ENCODE results near the gene GABRR1.

The GABRR1 gene

DNA sequence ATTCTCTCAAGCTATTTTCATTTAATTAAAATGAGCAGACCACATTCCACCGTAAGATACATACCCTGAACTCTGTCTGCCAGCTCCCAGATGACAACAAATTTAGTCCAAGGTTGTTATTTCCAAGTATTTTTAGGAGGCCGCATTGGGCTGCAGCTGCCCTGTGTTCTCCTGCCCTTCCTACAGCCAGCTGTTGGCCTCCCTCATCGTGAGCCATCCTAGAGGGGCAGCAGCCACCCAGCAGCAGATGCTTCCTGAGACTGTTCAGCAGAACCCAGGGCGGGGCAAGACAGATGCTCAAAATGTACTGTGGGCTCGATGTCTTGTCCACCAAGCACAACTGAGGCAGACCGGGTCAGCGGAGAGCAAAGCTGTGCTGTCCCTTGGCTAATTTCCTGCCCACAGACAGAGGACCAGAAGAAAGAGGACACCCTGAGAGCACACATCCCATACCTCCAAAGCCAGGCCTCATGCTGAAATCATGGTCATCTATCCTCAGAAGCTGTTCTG lies 16.4 kb downstream of the GABRR1 start:
- no peaks in the 10 kb centered on the region for H3K4me1 Mint-ChIP-seq (ENCODE audit: low read depth)
- H3K9me3 Mint-ChIP-seq (ENCODE audit: low read depth), result no peaks in the 10 kb centered on the region
- H3K4me3 Mint-ChIP-seq, result no peak overlapping the region
- H3K27ac Mint-ChIP-seq, result no peak overlapping the region
- no peaks in the 10 kb centered on the region for H3K27me3 Mint-ChIP-seq
- H3K36me3 Mint-ChIP-seq, result peaks cover 2% of the 10 kb centered on the region

DNA sequence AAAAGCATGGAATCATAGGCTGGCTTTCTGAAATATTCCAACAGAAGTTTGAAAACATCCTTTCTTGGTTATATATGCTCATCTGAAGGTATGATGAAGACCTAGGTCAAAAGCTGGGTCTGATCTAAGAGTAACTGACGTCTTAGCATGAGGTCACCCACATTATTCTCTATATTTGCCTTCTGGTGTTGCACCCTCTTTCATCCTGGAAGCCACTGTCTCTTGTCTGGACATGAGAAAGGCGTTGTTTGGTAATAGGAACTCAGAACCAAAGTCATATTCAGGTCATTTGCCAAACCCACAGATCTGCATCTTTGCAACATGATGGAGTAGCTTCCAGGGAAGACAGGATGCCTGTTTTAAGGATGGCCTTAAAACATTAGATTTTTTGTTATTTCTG lies 17.6 kb downstream of the GABRR1 start:
- H3K4me3 Mint-ChIP-seq, result no peak overlapping the region
- peaks cover 3% of the 10 kb centered on the region for H3K9me3 Mint-ChIP-seq (ENCODE audit: low read depth)
- peaks cover 4% of the 10 kb centered on the region for H3K36me3 Mint-ChIP-seq
- H3K27ac Mint-ChIP-seq, result no peak overlapping the region
- H3K27me3 Mint-ChIP-seq, result no peaks in the 10 kb centered on the region
- no peaks in the 10 kb centered on the region for H3K4me1 Mint-ChIP-seq (ENCODE audit: low read depth)

DNA sequence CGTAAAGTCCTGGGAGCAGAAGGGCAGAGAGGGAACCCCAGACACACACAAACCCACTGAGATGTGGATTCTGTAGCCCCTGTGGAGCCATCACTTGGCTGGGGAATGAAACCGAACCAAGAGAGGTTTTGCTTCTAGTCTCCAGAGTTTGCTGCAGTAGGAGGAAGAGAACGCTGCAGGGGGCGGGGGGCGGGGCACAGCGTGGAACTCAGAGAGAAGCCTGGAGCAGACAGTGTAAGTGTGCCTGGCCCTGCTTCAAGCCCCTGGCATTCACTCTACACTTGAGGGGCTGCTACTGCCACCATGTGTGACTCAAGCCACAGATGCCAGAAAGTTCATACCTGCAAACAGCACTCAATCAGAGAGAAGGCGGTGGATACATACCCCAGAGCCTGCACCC lies 18.9 kb downstream of the GABRR1 start:
- Mint-ChIP-seq H3K9me3 (ENCODE audit: low read depth) (peaks cover 6% of the 10 kb centered on the region), H3K4me3 (no peak overlapping the region), H3K27ac (no peak overlapping the region), H3K4me1 (ENCODE audit: low read depth) (no peaks in the 10 kb centered on the region), H3K36me3 (peaks cover 4% of the 10 kb centered on the region), H3K27me3 (no peaks in the 10 kb centered on the region)

DNA sequence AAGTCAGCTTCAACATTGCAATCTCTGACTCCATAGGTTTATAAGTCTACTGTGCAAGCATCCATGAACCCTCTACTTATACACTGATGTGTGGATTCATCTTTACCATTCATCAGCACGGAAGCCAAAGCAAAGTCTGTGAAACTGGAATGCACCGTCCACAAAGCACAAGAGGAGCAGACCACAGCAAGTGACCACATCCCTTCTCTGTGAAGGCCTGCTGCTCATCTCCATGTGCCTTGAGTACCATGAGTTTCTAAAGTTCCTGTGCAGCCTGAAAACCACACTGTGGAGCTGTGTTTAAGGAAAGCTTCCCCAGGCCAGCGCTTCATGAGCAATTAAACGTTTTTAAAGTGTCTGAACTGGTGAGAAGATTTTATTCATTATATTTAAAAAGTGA lies 20.0 kb downstream of the GABRR1 start:
- Mint-ChIP-seq H3K4me3 (no peak overlapping the region), H3K36me3 (peaks cover 4% of the 10 kb centered on the region), H3K9me3 (ENCODE audit: low read depth) (peaks cover 6% of the 10 kb centered on the region), H3K4me1 (ENCODE audit: low read depth) (no peaks in the 10 kb centered on the region), H3K27ac (no peak overlapping the region), H3K27me3 (no peaks in the 10 kb centered on the region)

DNA sequence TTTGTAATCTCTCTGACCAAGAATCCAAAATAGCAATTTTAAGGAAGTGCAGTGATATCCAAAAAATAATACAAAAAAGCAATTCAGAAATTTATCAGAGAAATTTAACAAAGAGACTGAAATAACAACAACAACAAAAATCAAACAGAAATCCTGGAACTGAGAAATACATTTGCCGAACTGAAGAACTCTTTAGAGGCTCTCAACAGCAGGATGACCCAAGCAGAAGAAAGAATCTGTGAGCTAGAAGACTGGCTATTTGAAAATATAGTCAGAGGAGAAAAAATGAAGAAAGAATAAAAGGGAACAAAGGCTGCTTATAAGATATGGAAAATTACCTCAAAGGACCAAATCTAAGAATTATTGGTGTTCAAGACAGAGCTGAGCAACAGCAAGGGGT lies 22.6 kb downstream of the GABRR1 start:
- no peaks in the 10 kb centered on the region for H3K4me1 Mint-ChIP-seq (ENCODE audit: low read depth)
- H3K27ac Mint-ChIP-seq, result no peak overlapping the region
- H3K9me3 Mint-ChIP-seq (ENCODE audit: low read depth), result peaks cover 6% of the 10 kb centered on the region
- H3K36me3 Mint-ChIP-seq, result peaks cover 4% of the 10 kb centered on the region
- no peaks in the 10 kb centered on the region for H3K27me3 Mint-ChIP-seq
- H3K4me3 Mint-ChIP-seq, result no peak overlapping the region

DNA sequence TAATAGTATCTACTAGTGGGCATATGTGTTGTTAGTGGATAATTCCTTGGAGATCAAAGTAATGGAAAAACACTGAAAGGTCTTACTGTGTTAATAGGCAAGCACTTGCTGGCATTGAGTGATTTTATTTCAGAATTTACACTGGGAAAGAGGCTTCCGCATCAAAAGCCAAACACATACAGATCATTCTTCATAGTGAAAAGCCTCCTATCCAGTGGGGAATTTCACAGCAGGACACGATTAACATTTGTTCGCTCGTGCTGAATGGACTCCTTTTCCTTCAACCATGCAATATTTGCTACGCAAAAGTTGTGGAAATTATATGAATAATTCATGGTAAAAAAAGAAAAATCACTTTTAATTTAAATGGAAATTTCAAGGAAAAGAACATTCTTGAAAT lies 26.4 kb downstream of the GABRR1 start:
- H3K4me1 Mint-ChIP-seq (ENCODE audit: low read depth), result no peaks in the 10 kb centered on the region
- H3K36me3 Mint-ChIP-seq, result peaks cover 2% of the 10 kb centered on the region
- peaks cover 6% of the 10 kb centered on the region for H3K9me3 Mint-ChIP-seq (ENCODE audit: low read depth)
- H3K27ac Mint-ChIP-seq, result no peak overlapping the region
- H3K27me3 Mint-ChIP-seq, result no peaks in the 10 kb centered on the region
- no peak overlapping the region for H3K4me3 Mint-ChIP-seq

DNA sequence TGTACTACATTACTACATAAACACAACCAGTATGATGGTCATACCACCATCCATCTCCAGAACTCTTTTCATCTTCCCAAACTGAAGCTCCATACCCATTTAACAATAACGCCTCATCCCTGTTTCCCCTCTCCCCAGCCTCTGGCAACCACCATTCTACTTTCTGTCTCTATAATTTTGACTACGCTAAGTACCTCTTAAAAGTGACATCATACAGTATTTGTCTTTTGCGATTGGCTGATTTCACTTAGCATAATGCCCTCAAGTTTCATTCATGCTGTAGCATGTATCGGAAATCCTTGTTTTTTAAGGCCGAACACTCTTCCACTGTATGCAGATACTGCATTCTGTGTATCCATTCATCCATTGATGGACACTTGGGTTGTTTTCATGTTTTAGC lies 29.7 kb downstream of the GABRR1 start:
- no peaks in the 10 kb centered on the region for H3K36me3 Mint-ChIP-seq
- H3K27ac Mint-ChIP-seq, result no peak overlapping the region
- no peak overlapping the region for H3K4me3 Mint-ChIP-seq
- H3K9me3 Mint-ChIP-seq (ENCODE audit: low read depth), result no peaks in the 10 kb centered on the region
- H3K27me3 Mint-ChIP-seq, result peaks cover 8% of the 10 kb centered on the region
- H3K4me1 Mint-ChIP-seq (ENCODE audit: low read depth), result no peaks in the 10 kb centered on the region

DNA sequence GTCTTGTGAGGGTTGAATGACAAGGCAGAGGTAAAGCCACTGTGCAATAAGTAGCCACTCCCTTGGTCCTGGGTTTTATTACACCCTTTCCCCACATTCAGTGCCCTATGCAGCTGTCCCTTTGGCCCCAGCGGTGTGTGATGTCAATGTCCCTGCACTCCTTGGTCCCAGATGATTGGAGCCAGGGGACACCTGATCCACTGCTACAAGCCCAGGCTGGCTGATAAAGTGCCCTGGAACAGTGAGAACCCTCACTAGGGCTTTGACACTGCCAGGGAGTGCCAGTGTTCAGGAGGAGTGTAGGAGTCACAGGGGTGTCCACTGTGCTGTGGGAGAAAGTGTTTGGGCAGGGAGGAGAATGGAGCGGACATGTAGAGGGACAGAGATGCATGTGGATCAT lies 30.4 kb downstream of the GABRR1 start:
- H3K9me3 Mint-ChIP-seq (ENCODE audit: low read depth), result no peaks in the 10 kb centered on the region
- H3K36me3 Mint-ChIP-seq, result no peaks in the 10 kb centered on the region
- peaks cover 9% of the 10 kb centered on the region for H3K27me3 Mint-ChIP-seq
- no peaks in the 10 kb centered on the region for H3K4me1 Mint-ChIP-seq (ENCODE audit: low read depth)
- H3K4me3 Mint-ChIP-seq, result no peak overlapping the region
- H3K27ac Mint-ChIP-seq, result no peak overlapping the region

DNA sequence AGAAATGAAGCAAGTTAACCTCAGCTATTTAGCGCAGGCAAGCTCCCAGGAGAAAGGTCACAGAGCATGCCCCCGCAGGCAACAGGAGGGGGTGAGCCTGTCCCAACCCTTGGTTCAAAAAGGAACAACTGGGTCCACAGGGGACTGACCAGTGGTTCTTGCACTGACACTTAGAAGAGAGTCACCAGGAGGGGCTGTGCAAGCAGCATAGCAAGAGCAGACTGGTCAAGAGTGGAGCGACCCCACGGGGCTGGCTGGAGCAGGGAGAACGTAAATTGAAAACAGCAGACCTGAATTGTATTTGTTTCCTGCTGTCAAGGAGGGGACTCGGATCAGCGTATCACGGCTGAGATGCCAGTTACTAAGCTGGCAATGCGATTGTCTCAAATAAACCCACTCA lies 32.8 kb downstream of the GABRR1 start:
- H3K4me3 Mint-ChIP-seq, result no peak overlapping the region

DNA sequence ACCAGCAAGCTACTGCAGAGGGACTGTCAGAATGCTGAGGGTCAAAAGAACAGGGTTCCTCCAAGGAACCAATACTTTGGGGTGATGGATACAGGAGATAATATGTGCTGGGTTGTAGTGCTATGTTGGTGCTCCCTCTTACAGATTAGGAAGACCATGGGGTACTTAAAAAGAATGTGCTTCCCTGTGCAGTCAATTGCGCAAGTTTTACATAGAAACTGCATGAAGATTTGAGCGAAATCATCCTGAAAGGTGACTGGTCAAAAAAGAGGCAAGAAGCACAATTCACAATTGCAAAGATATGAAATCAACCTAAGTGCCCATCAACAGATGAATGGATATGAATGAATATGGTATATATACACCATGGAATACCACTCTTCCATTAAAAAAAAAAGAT lies 33.9 kb downstream of the GABRR1 start:
- no peak overlapping the region for H3K27ac Mint-ChIP-seq
- no peaks in the 10 kb centered on the region for H3K36me3 Mint-ChIP-seq
- no peaks in the 10 kb centered on the region for H3K9me3 Mint-ChIP-seq (ENCODE audit: low read depth)
- peaks cover 12% of the 10 kb centered on the region for H3K27me3 Mint-ChIP-seq
- H3K4me3 Mint-ChIP-seq, result no peak overlapping the region
- H3K4me1 Mint-ChIP-seq (ENCODE audit: low read depth), result no peaks in the 10 kb centered on the region

More for the DNA sequence above, 32.8 kb downstream of the GABRR1 start:
- H3K36me3 Mint-ChIP-seq, result no peaks in the 10 kb centered on the region
- H3K4me1 Mint-ChIP-seq (ENCODE audit: low read depth), result no peaks in the 10 kb centered on the region
- peaks cover 11% of the 10 kb centered on the region for H3K27me3 Mint-ChIP-seq
- no peak overlapping the region for H3K27ac Mint-ChIP-seq
- H3K9me3 Mint-ChIP-seq (ENCODE audit: low read depth), result no peaks in the 10 kb centered on the region

DNA sequence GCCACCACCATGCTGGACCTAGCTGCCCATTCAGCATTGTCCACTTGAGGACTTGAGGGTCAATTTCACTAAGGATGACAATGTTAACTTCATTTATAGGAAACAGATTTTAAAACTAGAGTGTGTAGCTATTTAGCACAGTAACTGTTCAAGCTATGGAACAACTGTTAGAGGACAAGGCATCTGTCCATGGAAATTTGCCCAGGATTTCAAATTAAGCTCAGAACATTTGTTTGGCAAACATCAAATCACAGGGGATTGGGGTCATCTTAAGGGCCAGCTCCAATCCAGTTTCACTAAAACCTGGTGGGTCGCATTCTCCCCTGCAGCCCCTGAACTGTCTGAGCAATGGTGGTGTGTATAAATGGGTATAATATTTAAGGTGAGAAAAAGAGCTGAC lies 36.2 kb downstream of the GABRR1 start:
- H3K4me3 Mint-ChIP-seq, result no peak overlapping the region
- no peaks in the 10 kb centered on the region for H3K9me3 Mint-ChIP-seq (ENCODE audit: low read depth)
- peaks cover 12% of the 10 kb centered on the region for H3K27me3 Mint-ChIP-seq
- H3K36me3 Mint-ChIP-seq, result no peaks in the 10 kb centered on the region
- H3K4me1 Mint-ChIP-seq (ENCODE audit: low read depth), result no peaks in the 10 kb centered on the region
- H3K27ac Mint-ChIP-seq, result no peak overlapping the region

DNA sequence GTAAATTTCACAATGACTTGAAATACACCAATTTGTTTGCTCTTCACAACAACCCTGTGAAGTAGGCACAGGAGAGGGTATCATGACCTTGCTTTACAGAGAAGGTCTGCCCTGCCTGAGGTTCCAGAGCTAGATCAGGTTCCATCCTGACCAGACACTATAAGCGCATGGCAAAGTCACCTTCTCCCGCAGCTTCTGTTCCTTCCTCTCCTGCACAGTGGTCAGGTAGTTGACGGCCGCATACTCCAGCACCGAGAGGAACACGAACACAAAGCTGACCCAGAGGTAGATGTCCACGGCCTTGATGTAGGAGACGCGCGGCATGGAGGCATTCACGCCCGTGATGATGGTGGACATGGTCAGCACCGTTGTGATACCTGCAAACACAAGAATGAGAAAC lies 37.0 kb downstream of the GABRR1 start:
- no peak overlapping the region for H3K27ac Mint-ChIP-seq
- no peak overlapping the region for H3K4me3 Mint-ChIP-seq
- no peaks in the 10 kb centered on the region for H3K4me1 Mint-ChIP-seq (ENCODE audit: low read depth)
- peaks cover 12% of the 10 kb centered on the region for H3K27me3 Mint-ChIP-seq
- H3K36me3 Mint-ChIP-seq, result no peaks in the 10 kb centered on the region
- H3K9me3 Mint-ChIP-seq (ENCODE audit: low read depth), result no peaks in the 10 kb centered on the region

DNA sequence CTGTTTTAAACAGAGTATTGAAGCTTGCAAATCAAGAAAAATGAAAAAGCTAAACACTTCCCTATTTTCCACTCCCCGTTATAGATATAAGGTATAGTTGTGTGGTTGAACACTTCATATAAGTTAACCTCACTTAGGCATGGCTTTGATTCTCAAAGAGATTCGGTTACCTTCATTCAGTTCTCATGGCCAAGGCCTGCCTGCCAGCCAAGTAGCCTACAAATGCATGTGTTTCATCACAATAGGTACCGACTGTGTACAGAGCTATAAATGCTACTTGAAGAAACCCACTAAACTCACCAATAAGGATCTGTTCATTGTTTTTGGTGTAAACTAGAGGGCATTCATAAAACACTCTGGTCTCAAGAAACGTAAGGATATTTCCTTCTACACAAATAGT lies 43.5 kb downstream of the GABRR1 start:
- Mint-ChIP-seq H3K9me3 (ENCODE audit: low read depth) (no peaks in the 10 kb centered on the region), H3K4me3 (no peak overlapping the region), H3K36me3 (no peaks in the 10 kb centered on the region)

DNA sequence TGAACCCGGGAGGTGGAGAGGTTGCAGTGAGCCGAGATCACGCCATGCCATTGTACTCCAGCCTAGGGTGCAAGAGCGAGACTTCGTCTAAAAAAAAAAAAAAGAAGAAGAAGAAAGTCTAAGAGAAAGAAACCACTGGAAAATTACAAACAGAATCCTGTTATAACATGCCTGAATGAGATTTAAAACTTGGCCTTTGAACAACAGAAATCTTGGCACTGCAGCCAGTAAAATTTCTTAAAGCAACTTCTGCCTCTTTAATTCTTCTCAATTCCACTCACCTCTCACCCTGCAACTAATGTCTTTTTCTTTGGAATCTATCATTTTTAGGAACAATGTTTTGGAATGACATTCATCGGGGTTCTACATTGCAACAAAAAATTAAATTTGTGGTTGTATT lies 45.0 kb downstream of the GABRR1 start:
- Mint-ChIP-seq H3K27ac (no peak overlapping the region), H3K27me3 (no peaks in the 10 kb centered on the region), H3K9me3 (ENCODE audit: low read depth) (no peaks in the 10 kb centered on the region), H3K4me1 (ENCODE audit: low read depth) (no peaks in the 10 kb centered on the region), H3K36me3 (no peaks in the 10 kb centered on the region), H3K4me3 (no peak overlapping the region)

More for the DNA sequence above, 43.5 kb downstream of the GABRR1 start:
- peaks cover 1% of the 10 kb centered on the region for H3K27me3 Mint-ChIP-seq
- H3K4me1 Mint-ChIP-seq (ENCODE audit: low read depth), result no peaks in the 10 kb centered on the region
- H3K27ac Mint-ChIP-seq, result no peak overlapping the region

DNA sequence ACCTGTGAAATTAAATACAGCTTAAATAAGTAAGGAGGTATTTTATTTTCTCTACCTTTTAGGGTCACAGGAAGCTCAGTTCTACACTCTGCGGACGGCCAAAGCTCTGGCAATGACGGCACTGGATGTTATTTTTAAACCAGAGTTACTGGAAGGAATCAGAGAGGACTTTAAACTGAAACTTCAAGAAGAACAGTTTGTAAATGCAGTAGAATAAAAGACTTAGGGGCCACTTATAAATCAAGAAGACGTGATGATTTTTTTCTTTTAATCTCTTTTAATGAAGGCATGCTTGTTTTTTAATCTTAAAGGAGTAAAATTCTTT lies 55.1 kb downstream of the GABRR1 start:
- H3K27me3 Mint-ChIP-seq, result no peaks in the 10 kb centered on the region
- H3K27ac Mint-ChIP-seq, result no peak overlapping the region
- no peaks in the 10 kb centered on the region for H3K4me1 Mint-ChIP-seq (ENCODE audit: low read depth)
- no peak overlapping the region for H3K4me3 Mint-ChIP-seq
- H3K36me3 Mint-ChIP-seq, result peaks cover 19% of the 10 kb centered on the region
- H3K9me3 Mint-ChIP-seq (ENCODE audit: low read depth), result no peaks in the 10 kb centered on the region

DNA sequence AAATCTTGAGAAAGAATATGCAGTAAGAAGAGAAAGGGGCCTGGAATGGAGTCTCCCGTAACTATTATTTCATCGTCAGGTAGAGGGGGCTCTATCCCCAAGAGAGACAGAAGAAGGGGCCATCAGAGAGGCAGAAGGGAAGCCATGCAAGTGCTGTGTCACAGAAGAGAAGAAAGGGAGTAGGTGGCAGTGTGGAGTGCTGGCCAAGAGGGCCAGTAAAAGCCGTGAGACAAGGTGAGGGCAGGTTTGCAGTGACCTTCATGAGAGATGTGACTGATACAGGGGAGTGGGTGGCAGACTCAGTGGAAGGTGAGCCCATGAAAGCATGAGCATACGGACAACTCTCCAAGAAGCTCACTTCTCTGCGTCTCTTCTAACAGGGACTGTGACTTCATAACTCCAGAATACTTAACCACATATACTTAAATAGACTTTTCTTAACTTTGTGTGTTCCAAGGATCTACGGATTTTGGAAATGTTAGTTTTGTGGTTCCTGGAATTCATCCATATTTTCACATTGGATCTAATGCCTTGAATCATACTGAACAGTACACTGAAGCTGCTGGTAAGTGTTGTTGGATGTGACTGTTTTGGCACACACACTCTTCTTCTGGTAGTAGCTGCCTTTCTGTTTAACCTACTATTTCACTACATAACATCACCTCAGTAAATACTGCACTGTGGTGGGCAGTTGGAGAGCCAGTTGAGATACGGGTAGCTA lies 55.7 kb downstream of the GABRR1 start:
- Mint-ChIP-seq H3K9me3 (ENCODE audit: low read depth) (no peaks in the 10 kb centered on the region), H3K4me1 (ENCODE audit: low read depth) (no peaks in the 10 kb centered on the region), H3K27ac (no peak overlapping the region), H3K4me3 (no peak overlapping the region), H3K27me3 (no peaks in the 10 kb centered on the region), H3K36me3 (peaks cover 20% of the 10 kb centered on the region)

Measured in activated naive CD8-positive, alpha-beta T cell (primary cell).